Neural progenitor cell (in vitro differentiated cells): ENCODE results near the gene PTPRJ. TPM values are rescaled to one million over a fixed set of nuclear protein-coding genes. Genes with fewer than 3 reads are reported as not detected.

Experiments used
- DNase-seq: peaks from one replicate; pipeline ENCODE4 v3.0.0-alpha.2; 2016; ENCODE audit warnings: low spot score
- H2AFZ ChIP-seq: fragments of 200-600 bp; sonication (generic); replicated peaks from 2 replicates; pipeline ENCODE4 v1.6.1; 2016; ENCODE audit warnings: antibody characterized with exemption
- H3F3A ChIP-seq: fragments of 200-600 bp; sonication (generic); 2 replicates; pipeline ENCODE4 v1.6.1; 2016; ENCODE audit warnings: antibody characterized with exemption, low read depth
- H3K27ac ChIP-seq: fragments of 200-600 bp; sonication (generic); 2 replicates; pipeline ENCODE4 v1.5.1; 2016; ENCODE audit warnings: mild to moderate bottlenecking
- H3K27me3 ChIP-seq: fragments of 200-600 bp; sonication (generic); 2 replicates; pipeline ENCODE4 v1.6.1; 2016; ENCODE audit warnings: mild to moderate bottlenecking, moderate library complexity
- H3K36me3 ChIP-seq: fragments of 200-600 bp; sonication (generic); 2 replicates; pipeline ENCODE4 v1.5.1; 2016
- H3K4me1 ChIP-seq: fragments of 200-600 bp; sonication (generic); 2 replicates; pipeline ENCODE4 v1.6.1; 2016; ENCODE audit warnings: mixed run types
- H3K4me2 ChIP-seq: fragments of 200-600 bp; sonication (generic); 2 replicates; pipeline ENCODE4 v1.6.1; 2016
- H3K4me3 ChIP-seq: fragments of 200-600 bp; sonication (generic); 2 replicates; pipeline ENCODE4 v1.5.1; 2016
- H3K79me2 ChIP-seq: fragments of 200-600 bp; sonication (generic); 2 replicates; pipeline ENCODE4 v1.6.1; 2016; ENCODE audit warnings: low read depth
- H3K9ac ChIP-seq: fragments of 200-600 bp; sonication (generic); 2 replicates; pipeline ENCODE4 v1.6.1; 2016
- H3K9me3 ChIP-seq: fragments of 200-600 bp; sonication (generic); 2 replicates; pipeline ENCODE4 v1.5.1; 2016; ENCODE audit warnings: low read depth
- H4K20me1 ChIP-seq: fragments of 200-600 bp; sonication (generic); 2 replicates; pipeline ENCODE4 v1.6.1; 2016; ENCODE audit warnings: low read depth
- H3K27ac Mint-ChIP-seq: 3 replicates; pipeline ENCODE4 v1.8.0; 2021; ENCODE audit warnings: mixed read lengths
- H3K27me3 Mint-ChIP-seq: 2 replicates; pipeline ENCODE4 v1.8.0; 2022; ENCODE audit warnings: low read depth, mild to moderate bottlenecking, inconsistent platforms, moderate library complexity, mixed read lengths; ENCODE audit not compliant: insufficient read depth
- H3K36me3 Mint-ChIP-seq: 3 replicates; pipeline ENCODE4 v1.8.0; 2021; ENCODE audit warnings: mixed read lengths
- H3K4me1 Mint-ChIP-seq: 3 replicates; pipeline ENCODE4 v1.8.0; 2021; ENCODE audit warnings: mixed read lengths
- H3K4me3 Mint-ChIP-seq: 3 replicates; pipeline ENCODE4 v1.8.0; 2021; ENCODE audit warnings: mild to moderate bottlenecking, moderate library complexity, mixed read lengths
- H3K9me3 Mint-ChIP-seq: 3 replicates; pipeline ENCODE4 v1.8.0; 2020; ENCODE audit warnings: mixed read lengths
- CTCF ChIP-seq: fragments of 200-600 bp; sonication (generic); IDR thresholded peaks from 2 replicates; pipeline ENCODE4 v1.5.1; 2017; ENCODE audit warnings: antibody characterized with exemption, mild to moderate bottlenecking
- EZH2 ChIP-seq: fragments of 200-600 bp; sonication (generic); IDR thresholded peaks from 2 replicates; pipeline ENCODE4 v1.6.1; 2017; ENCODE audit warnings: antibody characterized with exemption, mild to moderate bottlenecking, moderate library complexity
- EZH2phosphoT487 ChIP-seq: fragments of 200-600 bp; sonication (generic); IDR thresholded peaks from 2 replicates; pipeline ENCODE4 v1.6.1; 2017; ENCODE audit warnings: antibody characterized with exemption
- total RNA-seq: library from RNA; depleted of rRNA; stranded (reverse); fragments of >200 nt; gene quantifications from 2 replicates; pipeline ENCODE4 v1.2.3, GENCODE V29; 2015; ENCODE audit warnings: low replicate concordance

The PTPRJ gene
- total RNA-seq, 1 donor from 2014 or later: 28.0 TPM

- H3K27ac Mint-ChIP-seq: no peak overlapping the region
- Histone ChIP-seq H3K27me3 (no peaks in the 10 kb centered on the region), H3K9ac (no peak overlapping the region), H4K20me1 (peaks cover 7% of the 10 kb centered on the region), H3K4me1 (peaks cover 12% of the 10 kb centered on the region), H3K9me3 (no peaks in the 10 kb centered on the region), H3F3A (no peaks in the 10 kb centered on the region), H3K79me2 (no peaks in the 10 kb centered on the region), H2AFZ (no peak overlapping the region), H3K4me2 (no peak overlapping the region), H3K4me3 (no peak overlapping the region), H3K36me3 (no peaks in the 10 kb centered on the region), H3K27ac (no peak overlapping the region)
- H3K9me3 Mint-ChIP-seq: no peaks in the 10 kb centered on the region
- no peak overlapping the region for H3K4me3 Mint-ChIP-seq
- TF ChIP-seq CTCF: no peak
- TF ChIP-seq EZH2: no peak
- TF ChIP-seq EZH2phosphoT487: no peak
- H3K36me3 Mint-ChIP-seq: peaks cover 4% of the 10 kb centered on the region
- no peak for DNase-seq
- peaks cover 29% of the 10 kb centered on the region for H3K4me1 Mint-ChIP-seq
- H3K27me3 Mint-ChIP-seq: peaks cover 3% of the 10 kb centered on the region
Measured at GRCh38 chr11:48075637-48076036, 95.3 kb downstream of the PTPRJ start.

GRCh38 chr11:48077251-48077650, 96.9 kb downstream of the PTPRJ start:
- Histone ChIP-seq H3K9ac (no peak overlapping the region), H3F3A (no peaks in the 10 kb centered on the region), H3K27ac (no peak overlapping the region), H2AFZ (no peak overlapping the region), H4K20me1 (peaks cover 14% of the 10 kb centered on the region), H3K27me3 (no peaks in the 10 kb centered on the region), H3K36me3 (no peaks in the 10 kb centered on the region), H3K9me3 (no peaks in the 10 kb centered on the region), H3K4me3 (no peak overlapping the region), H3K79me2 (no peaks in the 10 kb centered on the region), H3K4me1 (peaks cover 24% of the 10 kb centered on the region), H3K4me2 (no peak overlapping the region)
- peaks cover 34% of the 10 kb centered on the region for H3K4me1 Mint-ChIP-seq
- peaks cover 3% of the 10 kb centered on the region for H3K27me3 Mint-ChIP-seq
- TF ChIP-seq CTCF (no peak), EZH2phosphoT487 (no peak), EZH2 (no peak)
- no peak for DNase-seq
- H3K36me3 Mint-ChIP-seq: peaks cover 4% of the 10 kb centered on the region
- no peak overlapping the region for H3K4me3 Mint-ChIP-seq
- no peaks in the 10 kb centered on the region for H3K9me3 Mint-ChIP-seq
- no peak overlapping the region for H3K27ac Mint-ChIP-seq

GRCh38 chr11:48078689-48079088, 98.3 kb downstream of the PTPRJ start:
- no peak overlapping the region for H3K4me2 ChIP-seq

More at GRCh38 chr11:48078689-48079088, 98.3 kb downstream of the PTPRJ start:
- Histone ChIP-seq H3K79me2 (no peaks in the 10 kb centered on the region), H3K9ac (no peak overlapping the region), H3K27me3 (no peaks in the 10 kb centered on the region), H3K27ac (no peak overlapping the region), H3K9me3 (no peaks in the 10 kb centered on the region), H2AFZ (no peak overlapping the region), H3K36me3 (no peaks in the 10 kb centered on the region), H3F3A (no peaks in the 10 kb centered on the region), H3K4me3 (no peak overlapping the region), H4K20me1 (peaks cover 14% of the 10 kb centered on the region), H3K4me1 (peaks cover 24% of the 10 kb centered on the region)
- DNase-seq: no peak
- Mint-ChIP-seq H3K36me3 (peaks cover 4% of the 10 kb centered on the region), H3K9me3 (no peaks in the 10 kb centered on the region), H3K4me3 (no peak overlapping the region), H3K27me3 (peaks cover 3% of the 10 kb centered on the region), H3K4me1 (peaks cover 34% of the 10 kb centered on the region), H3K27ac (no peak overlapping the region)
- TF ChIP-seq EZH2phosphoT487 (no peak), EZH2 (no peak), CTCF (no peak)
